VCaP (cell line): ENCODE results near the gene POLD2.

Experiments used
- H3K27ac ChIP-seq: fragments of 450-650 bp; 2 replicates; pipeline ENCODE4 v1.5.1; 2017
- TF ChIP-seq, protein P1 (sequence below): fragments of 450-650 bp; conservative IDR thresholded peaks from 2 replicates; pipeline ENCODE4 v1.5.1; 2017; ENCODE audit warnings: mild to moderate bottlenecking, moderate library complexity

The POLD2 gene

GRCh38 chr7:44072364-44073231 lies 50.8 kb downstream of the POLD2 start:
- peak overlapping the region; percentile 74 for H3K27ac ChIP-seq
- TF ChIP-seq, protein P1, sequence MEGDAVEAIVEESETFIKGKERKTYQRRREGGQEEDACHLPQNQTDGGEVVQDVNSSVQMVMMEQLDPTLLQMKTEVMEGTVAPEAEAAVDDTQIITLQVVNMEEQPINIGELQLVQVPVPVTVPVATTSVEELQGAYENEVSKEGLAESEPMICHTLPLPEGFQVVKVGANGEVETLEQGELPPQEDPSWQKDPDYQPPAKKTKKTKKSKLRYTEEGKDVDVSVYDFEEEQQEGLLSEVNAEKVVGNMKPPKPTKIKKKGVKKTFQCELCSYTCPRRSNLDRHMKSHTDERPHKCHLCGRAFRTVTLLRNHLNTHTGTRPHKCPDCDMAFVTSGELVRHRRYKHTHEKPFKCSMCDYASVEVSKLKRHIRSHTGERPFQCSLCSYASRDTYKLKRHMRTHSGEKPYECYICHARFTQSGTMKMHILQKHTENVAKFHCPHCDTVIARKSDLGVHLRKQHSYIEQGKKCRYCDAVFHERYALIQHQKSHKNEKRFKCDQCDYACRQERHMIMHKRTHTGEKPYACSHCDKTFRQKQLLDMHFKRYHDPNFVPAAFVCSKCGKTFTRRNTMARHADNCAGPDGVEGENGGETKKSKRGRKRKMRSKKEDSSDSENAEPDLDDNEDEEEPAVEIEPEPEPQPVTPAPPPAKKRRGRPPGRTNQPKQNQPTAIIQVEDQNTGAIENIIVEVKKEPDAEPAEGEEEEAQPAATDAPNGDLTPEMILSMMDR = peak; percentile 78

- TF ChIP-seq, protein P1 = no peak
- peak overlapping the region; percentile 74; the same call in 1 of the 2 replicates for H3K27ac ChIP-seq
These were observed 51.5 kb downstream of the POLD2 start for GRCh38 chr7:44071726-44072363.

- peak overlapping the region; percentile 27; the same call in 1 of the 2 replicates for H3K27ac ChIP-seq
- TF ChIP-seq, protein P1 = no peak
These were observed 55.3 kb downstream of the POLD2 start for GRCh38 chr7:44068054-44068453.

DNA sequence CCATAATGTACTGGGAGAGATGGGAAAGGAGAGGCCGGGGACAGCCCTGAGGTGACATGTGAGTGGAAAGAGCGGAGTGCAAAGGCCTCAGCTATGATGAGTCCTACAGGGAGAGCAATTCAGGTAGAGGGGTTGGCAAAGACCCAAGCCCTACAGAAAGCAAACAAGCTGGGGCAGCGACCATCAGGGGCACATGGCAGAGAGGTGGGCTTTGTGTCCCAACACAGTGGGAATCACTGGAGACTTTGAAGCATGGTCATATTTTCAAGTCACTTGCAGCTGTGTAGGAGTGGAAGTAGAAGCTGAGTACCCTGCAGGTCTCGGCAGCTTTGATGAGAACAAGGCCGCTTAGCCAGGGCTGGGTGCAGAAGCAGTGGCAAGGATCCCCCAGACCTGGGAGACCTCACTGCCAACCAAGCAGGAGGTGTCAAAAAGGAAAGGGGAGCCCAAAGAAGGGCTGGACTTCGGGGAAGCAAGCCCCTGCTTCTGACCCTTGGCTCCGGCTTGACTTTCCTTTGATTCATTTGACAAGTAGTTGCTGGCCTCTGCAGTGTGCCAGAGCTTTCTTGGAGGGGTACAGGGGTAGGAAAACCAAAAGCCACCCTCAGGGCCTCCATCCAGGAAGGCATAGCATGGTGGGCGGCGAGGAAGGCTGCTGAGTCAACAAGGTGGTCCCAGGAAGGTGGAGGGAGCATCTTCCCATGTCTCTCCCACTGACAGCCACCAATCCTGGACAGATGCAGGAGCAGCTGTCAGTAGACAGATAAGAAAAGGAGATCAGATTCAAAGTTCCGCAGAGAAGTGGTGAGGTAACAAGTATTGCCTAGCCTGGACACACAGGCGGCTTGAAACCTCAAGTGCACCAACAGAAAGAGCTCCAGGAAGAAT lies 56.0 kb downstream of the POLD2 start:
- peak overlapping the region; percentile 27; the same call in 1 of the 2 replicates for H3K27ac ChIP-seq
- TF ChIP-seq, protein P1 = no peak

- no peak overlapping the region for H3K27ac ChIP-seq
- TF ChIP-seq, protein P1 = no peak
These were observed 56.8 kb downstream of the POLD2 start for GRCh38 chr7:44066494-44067063.

GRCh38 chr7:44066111-44066460 lies 57.3 kb downstream of the POLD2 start:
- H3K27ac ChIP-seq = no peak overlapping the region

More at GRCh38 chr7:44066111-44066460, 57.3 kb downstream of the POLD2 start:
- TF ChIP-seq, protein P1 = no peak
